HepG2 (cell line): Measurements from ENCODE around the gene HSDL2. TPM values are rescaled to one million over a fixed set of nuclear protein-coding genes. Genes with fewer than 3 reads are reported as not detected.
A peak's percentile ranks its signal among the peaks of the same experiment; 100 is the strongest.

Experiments used
- BRD4 ChIP-seq: sonication (generic); formaldehyde crosslinking; IDR thresholded peaks from 2 replicates; pipeline ENCODE4 v1.4.0; 2020; ENCODE audit warnings: missing genetic modification reagents
- FOSL1 ChIP-seq: sonication (generic); formaldehyde crosslinking; IDR thresholded peaks from 2 replicates; pipeline ENCODE4 v1.9.0; 2021; ENCODE audit warnings: missing genetic modification reagents, borderline replicate concordance
- FOXP1 ChIP-seq, 2 experiments: fragments of 450-650 bp in 1 of 2; IDR thresholded peaks; 2 replicates each; pipeline ENCODE4 v1.6.1; 2017 to 2018; ENCODE audit warnings: antibody characterized with exemption in 1 of 2
- NFATC3 ChIP-seq: sonication (generic); formaldehyde crosslinking; IDR thresholded peaks from 2 replicates; pipeline ENCODE4 v1.5.1; 2020; ENCODE audit warnings: mild to moderate bottlenecking, missing genetic modification reagents
- NFKB2 ChIP-seq: sonication (generic); formaldehyde crosslinking; IDR thresholded peaks from 2 replicates; pipeline ENCODE4 v1.4.0; 2020; ENCODE audit warnings: missing genetic modification reagents, borderline replicate concordance
- SCMH1 ChIP-seq: sonication (generic); formaldehyde crosslinking; IDR thresholded peaks from 2 replicates; pipeline ENCODE4 v1.9.0; 2021; ENCODE audit warnings: missing genetic modification reagents, mild to moderate bottlenecking, borderline replicate concordance
- ZNF563 ChIP-seq: sonication (generic); formaldehyde crosslinking; IDR thresholded peaks from 2 replicates; pipeline ENCODE4 v1.8.0; 2022; ENCODE audit warnings: mild to moderate bottlenecking, moderate library complexity, missing genetic modification reagents
- polyA plus RNA-seq, 8 experiments: library from polyadenylated mRNA; depleted of rRNA in 3 of 8; stranded (reverse) in 7 of 8; unstranded in 1 of 8; fragments of >200 nt; fragmentation: Illumina TruSeq in 4 of 8; extraction: Trizol in 4 of 8; gene quantifications; 2 replicates each; pipeline versions ENCODE4 v1.2.1 to v1.2.3, GENCODE V29; 2011 to 2016; ENCODE audit warnings: low read depth in 4 of 8, missing spikeins in 1 of 8, mixed read lengths in 1 of 8; ENCODE audit not compliant: insufficient read depth in 1 of 8
- total RNA-seq, 5 experiments: library from RNA; depleted of rRNA; stranded (reverse); fragments of >200 nt; fragmentation: Illumina TruSeq; extraction: Trizol; gene quantifications; 2 replicates each; pipeline ENCODE4 v1.2.3, GENCODE V29; 2016; ENCODE audit warnings: low read depth in 1 of 5
- TF ChIP-seq, protein P1 (sequence below): IDR thresholded peaks from 2 replicates; pipeline ENCODE4 v1.6.1; 2018; ENCODE audit warnings: missing genetic modification reagents
- TF ChIP-seq, protein P2 (sequence below): sonication (generic); formaldehyde crosslinking; IDR thresholded peaks from 2 replicates; pipeline ENCODE4 v1.4.0; 2020; ENCODE audit warnings: missing genetic modification reagents
- TF ChIP-seq, protein P3 (sequence below): sonication (generic); formaldehyde crosslinking; IDR thresholded peaks from 2 replicates; pipeline ENCODE4 v1.4.0; 2020; ENCODE audit warnings: mild to moderate bottlenecking, missing genetic modification reagents
- TF ChIP-seq, protein P4 (sequence below): sonication (generic); formaldehyde crosslinking; IDR thresholded peaks from 2 replicates; pipeline ENCODE4 v1.5.0; 2020; ENCODE audit warnings: mild to moderate bottlenecking, missing genetic modification reagents, borderline replicate concordance
- TF ChIP-seq, protein P5 (sequence below), 2 experiments: sonication (generic) in 1 of 2; formaldehyde crosslinking in 1 of 2; IDR thresholded peaks; 2 replicates each; pipeline versions ENCODE4 v1.4.0 to v1.6.1; 2016 to 2020; ENCODE audit warnings: borderline replicate concordance in 1 of 2, low read depth in 1 of 2, mild to moderate bottlenecking in 1 of 2, missing genetic modification reagents in 1 of 2

Gene HSDL2
- total and polyA plus RNA-seq, 2 of the 13 experiments (the other 11 are each of a cell fraction or from before 2014, with no cell fraction given) = 55.3 to 80.2 TPM

DNA sequence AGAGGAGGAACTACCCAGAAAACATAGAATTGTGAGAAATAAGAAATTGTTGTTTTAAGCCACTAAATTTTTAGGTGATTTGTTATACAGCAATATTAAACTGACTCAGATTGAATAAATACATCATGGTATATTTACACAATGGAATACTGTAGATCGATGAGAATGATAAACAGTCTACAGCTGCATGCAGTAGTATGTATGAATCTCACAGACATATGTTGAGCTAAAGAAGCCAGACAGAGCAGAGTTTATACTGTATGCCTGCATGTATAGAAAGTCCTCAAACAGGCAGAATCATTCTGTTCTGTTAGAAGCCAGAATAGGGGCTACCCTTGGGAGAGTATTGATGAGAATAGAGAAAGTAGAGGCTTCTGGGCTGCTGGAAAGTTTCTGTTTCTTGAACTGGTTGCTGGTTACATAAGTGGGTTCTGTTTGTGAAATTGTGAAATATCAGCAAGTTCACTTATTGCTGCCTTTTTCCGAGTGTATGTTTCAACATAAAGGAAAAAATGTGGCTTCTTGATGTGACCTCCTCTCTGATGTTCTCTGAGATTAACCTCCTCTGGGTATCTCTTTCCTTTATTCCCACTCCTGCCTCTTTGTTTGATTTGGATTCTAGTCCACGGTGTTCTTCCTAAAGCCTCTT lies 116.3 kb downstream of the HSDL2 start (continued):
- TF ChIP-seq, protein P1, sequence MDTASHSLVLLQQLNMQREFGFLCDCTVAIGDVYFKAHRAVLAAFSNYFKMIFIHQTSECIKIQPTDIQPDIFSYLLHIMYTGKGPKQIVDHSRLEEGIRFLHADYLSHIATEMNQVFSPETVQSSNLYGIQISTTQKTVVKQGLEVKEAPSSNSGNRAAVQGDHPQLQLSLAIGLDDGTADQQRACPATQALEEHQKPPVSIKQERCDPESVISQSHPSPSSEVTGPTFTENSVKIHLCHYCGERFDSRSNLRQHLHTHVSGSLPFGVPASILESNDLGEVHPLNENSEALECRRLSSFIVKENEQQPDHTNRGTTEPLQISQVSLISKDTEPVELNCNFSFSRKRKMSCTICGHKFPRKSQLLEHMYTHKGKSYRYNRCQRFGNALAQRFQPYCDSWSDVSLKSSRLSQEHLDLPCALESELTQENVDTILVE (CRISPR knock-in tag) = peak; percentile 74; the same call in 1 of the 2 replicates
- no peak for TF ChIP-seq NFATC3 (CRISPR knock-in tag)
- TF ChIP-seq, protein P2, sequence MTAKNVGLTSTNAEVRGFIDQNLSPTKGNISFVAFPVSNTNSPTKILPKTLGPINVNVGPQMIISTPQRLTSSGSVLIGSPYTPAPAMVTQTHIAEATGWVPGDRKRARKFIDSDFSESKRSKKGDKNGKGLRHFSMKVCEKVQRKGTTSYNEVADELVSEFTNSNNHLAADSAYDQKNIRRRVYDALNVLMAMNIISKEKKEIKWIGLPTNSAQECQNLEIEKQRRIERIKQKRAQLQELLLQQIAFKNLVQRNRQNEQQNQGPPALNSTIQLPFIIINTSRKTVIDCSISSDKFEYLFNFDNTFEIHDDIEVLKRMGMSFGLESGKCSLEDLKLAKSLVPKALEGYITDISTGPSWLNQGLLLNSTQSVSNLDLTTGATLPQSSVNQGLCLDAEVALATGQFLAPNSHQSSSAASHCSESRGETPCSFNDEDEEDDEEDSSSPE (CRISPR knock-in tag) = no peak
- TF ChIP-seq FOSL1 (CRISPR knock-in tag) = no peak
- TF ChIP-seq, protein P3, sequence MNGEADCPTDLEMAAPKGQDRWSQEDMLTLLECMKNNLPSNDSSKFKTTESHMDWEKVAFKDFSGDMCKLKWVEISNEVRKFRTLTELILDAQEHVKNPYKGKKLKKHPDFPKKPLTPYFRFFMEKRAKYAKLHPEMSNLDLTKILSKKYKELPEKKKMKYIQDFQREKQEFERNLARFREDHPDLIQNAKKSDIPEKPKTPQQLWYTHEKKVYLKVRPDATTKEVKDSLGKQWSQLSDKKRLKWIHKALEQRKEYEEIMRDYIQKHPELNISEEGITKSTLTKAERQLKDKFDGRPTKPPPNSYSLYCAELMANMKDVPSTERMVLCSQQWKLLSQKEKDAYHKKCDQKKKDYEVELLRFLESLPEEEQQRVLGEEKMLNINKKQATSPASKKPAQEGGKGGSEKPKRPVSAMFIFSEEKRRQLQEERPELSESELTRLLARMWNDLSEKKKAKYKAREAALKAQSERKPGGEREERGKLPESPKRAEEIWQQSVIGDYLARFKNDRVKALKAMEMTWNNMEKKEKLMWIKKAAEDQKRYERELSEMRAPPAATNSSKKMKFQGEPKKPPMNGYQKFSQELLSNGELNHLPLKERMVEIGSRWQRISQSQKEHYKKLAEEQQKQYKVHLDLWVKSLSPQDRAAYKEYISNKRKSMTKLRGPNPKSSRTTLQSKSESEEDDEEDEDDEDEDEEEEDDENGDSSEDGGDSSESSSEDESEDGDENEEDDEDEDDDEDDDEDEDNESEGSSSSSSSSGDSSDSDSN (CRISPR knock-in tag) = no peak
- TF ChIP-seq, protein P4, sequence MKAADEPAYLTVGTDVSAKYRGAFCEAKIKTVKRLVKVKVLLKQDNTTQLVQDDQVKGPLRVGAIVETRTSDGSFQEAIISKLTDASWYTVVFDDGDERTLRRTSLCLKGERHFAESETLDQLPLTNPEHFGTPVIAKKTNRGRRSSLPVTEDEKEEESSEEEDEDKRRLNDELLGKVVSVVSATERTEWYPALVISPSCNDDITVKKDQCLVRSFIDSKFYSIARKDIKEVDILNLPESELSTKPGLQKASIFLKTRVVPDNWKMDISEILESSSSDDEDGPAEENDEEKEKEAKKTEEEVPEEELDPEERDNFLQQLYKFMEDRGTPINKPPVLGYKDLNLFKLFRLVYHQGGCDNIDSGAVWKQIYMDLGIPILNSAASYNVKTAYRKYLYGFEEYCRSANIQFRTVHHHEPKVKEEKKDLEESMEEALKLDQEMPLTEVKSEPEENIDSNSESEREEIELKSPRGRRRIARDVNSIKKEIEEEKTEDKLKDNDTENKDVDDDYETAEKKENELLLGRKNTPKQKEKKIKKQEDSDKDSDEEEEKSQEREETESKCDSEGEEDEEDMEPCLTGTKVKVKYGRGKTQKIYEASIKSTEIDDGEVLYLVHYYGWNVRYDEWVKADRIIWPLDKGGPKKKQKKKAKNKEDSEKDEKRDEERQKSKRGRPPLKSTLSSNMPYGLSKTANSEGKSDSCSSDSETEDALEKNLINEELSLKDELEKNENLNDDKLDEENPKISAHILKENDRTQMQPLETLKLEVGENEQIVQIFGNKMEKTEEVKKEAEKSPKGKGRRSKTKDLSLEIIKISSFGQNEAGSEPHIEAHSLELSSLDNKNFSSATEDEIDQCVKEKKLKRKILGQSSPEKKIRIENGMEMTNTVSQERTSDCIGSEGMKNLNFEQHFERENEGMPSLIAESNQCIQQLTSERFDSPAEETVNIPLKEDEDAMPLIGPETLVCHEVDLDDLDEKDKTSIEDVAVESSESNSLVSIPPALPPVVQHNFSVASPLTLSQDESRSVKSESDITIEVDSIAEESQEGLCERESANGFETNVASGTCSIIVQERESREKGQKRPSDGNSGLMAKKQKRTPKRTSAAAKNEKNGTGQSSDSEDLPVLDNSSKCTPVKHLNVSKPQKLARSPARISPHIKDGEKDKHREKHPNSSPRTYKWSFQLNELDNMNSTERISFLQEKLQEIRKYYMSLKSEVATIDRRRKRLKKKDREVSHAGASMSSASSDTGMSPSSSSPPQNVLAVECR (CRISPR knock-in tag) = no peak; the same call in 1 of the 2 replicates
- no peak for TF ChIP-seq SCMH1
- TF ChIP-seq FOXP1 (IDR thresholded peaks at IDR 0.05) = no peak
- peak; percentile 64; the same call in 1 of the 2 replicates for TF ChIP-seq FOXP1 (CRISPR knock-in tag; IDR thresholded peaks at IDR 0.05)
- no peak for TF ChIP-seq NFKB2 (CRISPR knock-in tag)
- no peak for TF ChIP-seq ZNF563
- TF ChIP-seq, protein P5, sequence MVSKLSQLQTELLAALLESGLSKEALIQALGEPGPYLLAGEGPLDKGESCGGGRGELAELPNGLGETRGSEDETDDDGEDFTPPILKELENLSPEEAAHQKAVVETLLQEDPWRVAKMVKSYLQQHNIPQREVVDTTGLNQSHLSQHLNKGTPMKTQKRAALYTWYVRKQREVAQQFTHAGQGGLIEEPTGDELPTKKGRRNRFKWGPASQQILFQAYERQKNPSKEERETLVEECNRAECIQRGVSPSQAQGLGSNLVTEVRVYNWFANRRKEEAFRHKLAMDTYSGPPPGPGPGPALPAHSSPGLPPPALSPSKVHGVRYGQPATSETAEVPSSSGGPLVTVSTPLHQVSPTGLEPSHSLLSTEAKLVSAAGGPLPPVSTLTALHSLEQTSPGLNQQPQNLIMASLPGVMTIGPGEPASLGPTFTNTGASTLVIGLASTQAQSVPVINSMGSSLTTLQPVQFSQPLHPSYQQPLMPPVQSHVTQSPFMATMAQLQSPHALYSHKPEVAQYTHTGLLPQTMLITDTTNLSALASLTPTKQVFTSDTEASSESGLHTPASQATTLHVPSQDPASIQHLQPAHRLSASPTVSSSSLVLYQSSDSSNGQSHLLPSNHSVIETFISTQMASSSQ (IDR thresholded peaks at IDR 0.05; ENCODE audit: low read depth) = no peak
- TF ChIP-seq, protein P5 (CRISPR knock-in tag; IDR thresholded peaks at IDR 0.05; ENCODE audit: borderline replicate concordance) = no peak
- no peak for TF ChIP-seq BRD4
